ENCODE data around the gene SDHB. TPM values are rescaled to one million over a fixed set of nuclear protein-coding genes. Genes with fewer than 3 reads are reported as not detected.

Gene SDHB
- total RNA-seq, 1 experiment from 2014 or later: 70.1 TPM

DNA sequence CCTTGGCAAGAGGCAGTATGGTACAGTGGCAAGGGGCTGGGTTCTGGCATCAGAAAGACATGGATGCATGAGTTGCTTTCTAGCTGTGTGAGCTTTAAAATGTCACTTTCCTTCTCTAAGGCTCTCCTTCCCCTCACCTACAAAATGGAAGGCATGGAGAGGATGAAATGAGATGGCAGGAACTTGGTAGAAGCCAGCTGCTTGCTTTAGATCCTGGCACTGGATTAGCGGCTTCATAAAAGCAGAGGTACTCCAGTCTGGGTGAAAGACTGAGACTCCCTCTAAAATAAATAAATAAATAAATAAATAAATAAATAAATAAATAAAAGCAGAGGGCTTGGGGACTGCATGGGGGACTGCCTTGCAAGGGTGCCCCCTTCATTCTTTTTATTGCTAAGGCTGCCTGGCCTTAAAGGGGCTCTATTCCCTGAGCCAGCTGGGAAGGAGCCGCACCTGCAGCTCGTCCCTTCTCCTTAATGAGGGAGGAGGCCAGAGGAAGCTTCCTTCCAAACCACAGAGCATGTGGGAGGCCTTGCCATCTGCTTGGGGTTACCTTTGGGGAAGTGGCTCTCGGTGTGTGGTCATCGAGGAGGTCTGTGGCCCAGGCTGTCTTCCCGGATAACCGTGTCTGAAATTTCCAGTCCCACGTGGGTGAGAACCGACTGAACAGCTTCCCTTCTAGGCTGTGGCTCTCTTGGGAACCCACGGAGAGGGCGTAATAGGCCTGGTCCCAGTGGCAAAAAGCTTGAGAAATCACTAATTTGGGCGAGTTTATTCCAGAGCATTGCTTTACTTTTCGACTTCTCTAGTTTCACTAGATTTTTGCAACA lies 40.1 kb downstream of the SDHB start:
- H3K27ac Mint-ChIP-seq (ENCODE audit: unreplicated experiment): no peak overlapping the region
- TF ChIP-seq, protein P1, sequence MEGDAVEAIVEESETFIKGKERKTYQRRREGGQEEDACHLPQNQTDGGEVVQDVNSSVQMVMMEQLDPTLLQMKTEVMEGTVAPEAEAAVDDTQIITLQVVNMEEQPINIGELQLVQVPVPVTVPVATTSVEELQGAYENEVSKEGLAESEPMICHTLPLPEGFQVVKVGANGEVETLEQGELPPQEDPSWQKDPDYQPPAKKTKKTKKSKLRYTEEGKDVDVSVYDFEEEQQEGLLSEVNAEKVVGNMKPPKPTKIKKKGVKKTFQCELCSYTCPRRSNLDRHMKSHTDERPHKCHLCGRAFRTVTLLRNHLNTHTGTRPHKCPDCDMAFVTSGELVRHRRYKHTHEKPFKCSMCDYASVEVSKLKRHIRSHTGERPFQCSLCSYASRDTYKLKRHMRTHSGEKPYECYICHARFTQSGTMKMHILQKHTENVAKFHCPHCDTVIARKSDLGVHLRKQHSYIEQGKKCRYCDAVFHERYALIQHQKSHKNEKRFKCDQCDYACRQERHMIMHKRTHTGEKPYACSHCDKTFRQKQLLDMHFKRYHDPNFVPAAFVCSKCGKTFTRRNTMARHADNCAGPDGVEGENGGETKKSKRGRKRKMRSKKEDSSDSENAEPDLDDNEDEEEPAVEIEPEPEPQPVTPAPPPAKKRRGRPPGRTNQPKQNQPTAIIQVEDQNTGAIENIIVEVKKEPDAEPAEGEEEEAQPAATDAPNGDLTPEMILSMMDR (IDR thresholded peaks at IDR 0.05; ENCODE audit: unreplicated experiment): no peak
- CTCF ChIA-PET: no interaction called here
- peaks cover 9% of the 10 kb centered on the region for H3K4me1 Mint-ChIP-seq (ENCODE audit: low read depth, unreplicated experiment)
- no peak for DNase-seq
- peaks cover 6% of the 10 kb centered on the region for H3K36me3 Mint-ChIP-seq (ENCODE audit: insufficient read depth, unreplicated experiment)
- intact Hi-C loops (cut with micrococcal nuclease; ENCODE audit: unreplicated experiment): no loop called here
- no peaks in the 10 kb centered on the region for H3K27me3 Mint-ChIP-seq (ENCODE audit: unreplicated experiment)
- no TSS peak for BruUV-seq (replicated peaks)
- no peaks in the 10 kb centered on the region for H3K9me3 Mint-ChIP-seq (ENCODE audit: low read depth, unreplicated experiment)
- no peak overlapping the region for H3K4me3 Mint-ChIP-seq (ENCODE audit: low read depth, unreplicated experiment)

DNA sequence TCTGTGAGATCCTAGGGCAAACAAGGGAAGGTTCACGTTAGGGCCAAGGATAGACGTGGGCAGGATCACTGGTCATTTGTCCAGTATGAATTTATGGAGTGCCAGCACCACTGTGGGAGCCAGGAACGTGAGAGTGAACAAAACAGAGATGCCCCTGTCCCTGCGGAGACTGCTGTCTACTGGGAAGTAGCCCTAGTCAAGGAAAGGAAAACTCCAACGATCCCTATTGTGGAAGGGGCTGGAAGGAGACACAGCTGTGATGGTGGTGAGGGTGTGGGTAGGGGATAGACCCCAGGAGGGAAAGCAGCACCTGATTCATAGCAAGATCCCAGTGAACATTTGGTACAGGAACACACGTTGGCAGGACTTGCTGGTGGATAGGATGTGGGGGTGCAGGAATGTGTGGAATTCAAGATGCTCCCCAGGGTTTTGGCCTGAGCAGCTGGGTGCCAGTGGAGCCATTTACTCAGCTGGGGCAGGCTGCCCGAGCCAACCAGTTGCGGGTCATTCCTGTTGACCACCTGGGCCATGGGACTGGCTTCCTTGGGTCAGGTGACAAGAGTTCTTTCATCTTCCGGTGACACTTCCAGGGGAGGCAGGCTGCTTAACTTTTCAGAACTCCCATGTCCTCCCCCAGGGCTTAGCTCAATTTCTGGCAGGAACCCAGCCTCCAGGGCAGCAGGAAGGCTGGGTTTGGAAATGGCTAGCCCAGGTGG lies 40.9 kb downstream of the SDHB start:
- Mint-ChIP-seq H3K4me3 (ENCODE audit: low read depth, unreplicated experiment) (peak overlapping the region; percentile 70), H3K4me1 (ENCODE audit: low read depth, unreplicated experiment) (peaks cover 9% of the 10 kb centered on the region), H3K27me3 (ENCODE audit: unreplicated experiment) (no peaks in the 10 kb centered on the region), H3K27ac (ENCODE audit: unreplicated experiment) (no peak overlapping the region), H3K9me3 (ENCODE audit: low read depth, unreplicated experiment) (no peaks in the 10 kb centered on the region), H3K36me3 (ENCODE audit: insufficient read depth, unreplicated experiment) (peaks cover 6% of the 10 kb centered on the region)
- intact Hi-C loops (cut with micrococcal nuclease; ENCODE audit: unreplicated experiment): no loop called here
- TF ChIP-seq, protein P1 (IDR thresholded peaks at IDR 0.05; ENCODE audit: unreplicated experiment): no peak
- no TSS peak for BruUV-seq (replicated peaks)
- DNase-seq: no peak
- CTCF ChIA-PET: no interaction called here

DNA sequence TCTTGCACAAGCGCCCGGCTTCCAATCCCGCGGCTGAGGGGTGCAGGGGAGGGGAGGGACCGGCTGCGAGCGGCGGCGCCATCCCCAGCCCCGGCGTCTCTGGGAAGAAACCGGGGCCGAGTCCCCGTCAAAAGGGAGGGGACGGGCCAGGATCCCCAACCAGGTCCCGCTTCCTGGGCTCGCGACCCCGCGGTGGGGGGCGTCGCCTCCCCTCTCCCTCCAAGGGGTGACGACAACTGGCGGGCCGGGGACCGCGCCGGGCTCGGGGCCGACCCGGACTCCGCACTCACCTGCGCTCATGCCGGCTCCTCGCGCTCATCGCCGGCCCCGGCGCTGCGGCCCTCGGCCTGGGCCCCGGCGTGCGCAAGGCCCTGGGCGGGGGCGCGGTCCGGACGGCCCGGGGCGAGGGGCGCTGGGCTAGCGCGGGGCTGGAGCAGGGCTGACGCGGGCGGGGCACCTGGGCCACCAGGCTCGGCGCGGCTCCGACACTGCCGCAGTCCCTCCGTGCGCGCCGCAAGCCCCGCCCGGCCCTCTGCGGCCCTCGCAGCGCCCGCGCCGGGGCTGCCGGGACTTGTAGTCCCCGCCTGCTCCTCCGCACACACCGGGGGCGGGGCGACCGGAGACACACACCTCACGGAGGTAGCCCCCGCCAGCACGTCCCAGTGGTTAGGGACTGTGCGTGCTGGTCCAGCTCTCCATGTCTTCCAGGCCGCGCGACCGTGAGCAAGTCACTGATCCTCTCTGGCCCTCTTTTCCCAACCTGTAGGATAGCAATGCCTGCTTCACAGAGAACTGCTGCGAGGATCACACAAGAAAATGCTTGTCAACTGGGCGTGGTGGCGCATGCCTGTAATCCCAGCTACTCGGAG lies 42.2 kb downstream of the SDHB start, which contains the start of gene ATP13A2:
Gene ATP13A2, minus strand, starts transcription at position 490 of the 869 bp plus-strand sequence. Its CDS starts 190 bp downstream, at position 300.
- TF ChIP-seq, protein P1 (IDR thresholded peaks at IDR 0.05; ENCODE audit: unreplicated experiment): no peak
- H3K4me3 Mint-ChIP-seq (ENCODE audit: low read depth, unreplicated experiment): peak within 1 kb of the TSS; percentile 70
- no peaks in the 10 kb centered on the region for H3K9me3 Mint-ChIP-seq (ENCODE audit: low read depth, unreplicated experiment)
- H3K27me3 Mint-ChIP-seq (ENCODE audit: unreplicated experiment): no peaks in the 10 kb centered on the region
- no TSS peak for BruUV-seq (replicated peaks)
- H3K36me3 Mint-ChIP-seq (ENCODE audit: insufficient read depth, unreplicated experiment): peaks cover 6% of the 10 kb centered on the region
- DNase-seq: peak; percentile 85
- H3K27ac Mint-ChIP-seq (ENCODE audit: unreplicated experiment): no peak within 1 kb of the TSS
- intact Hi-C loops (cut with micrococcal nuclease; ENCODE audit: unreplicated experiment): no loop called here
- peaks cover 9% of the 10 kb centered on the region for H3K4me1 Mint-ChIP-seq (ENCODE audit: low read depth, unreplicated experiment)
- CTCF ChIA-PET: no interaction called here

DNA sequence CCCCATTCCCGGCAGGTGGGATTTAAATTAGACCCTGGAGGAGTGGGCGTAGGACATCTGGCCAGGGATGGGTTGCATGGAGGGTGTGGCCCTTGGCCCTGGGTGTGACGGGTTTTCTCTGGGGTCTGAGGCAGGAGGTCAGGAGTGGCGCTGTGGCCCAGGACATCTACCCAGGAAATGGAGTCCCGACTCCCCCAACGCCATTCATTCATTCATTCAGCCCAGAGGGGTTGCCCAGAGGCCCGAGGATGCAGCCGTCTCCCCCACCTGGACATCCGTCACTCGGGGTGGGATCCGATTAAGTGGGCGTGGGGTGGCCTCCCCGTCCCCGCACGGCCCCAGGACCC lies 42.8 kb downstream of the SDHB start:
- intact Hi-C loops (cut with micrococcal nuclease; ENCODE audit: unreplicated experiment): no loop called here

More for the DNA sequence above, 42.8 kb downstream of the SDHB start:
- TF ChIP-seq, protein P1 (IDR thresholded peaks at IDR 0.05; ENCODE audit: unreplicated experiment): no peak
- peak overlapping the region; percentile 70 for H3K4me3 Mint-ChIP-seq (ENCODE audit: low read depth, unreplicated experiment)
- H3K27ac Mint-ChIP-seq (ENCODE audit: unreplicated experiment): no peak overlapping the region
- CTCF ChIA-PET: no interaction called here
- H3K36me3 Mint-ChIP-seq (ENCODE audit: insufficient read depth, unreplicated experiment): peaks cover 6% of the 10 kb centered on the region
- DNase-seq: no peak
- no peaks in the 10 kb centered on the region for H3K27me3 Mint-ChIP-seq (ENCODE audit: unreplicated experiment)
- peaks cover 9% of the 10 kb centered on the region for H3K4me1 Mint-ChIP-seq (ENCODE audit: low read depth, unreplicated experiment)
- no TSS peak for BruUV-seq (replicated peaks)
- no peaks in the 10 kb centered on the region for H3K9me3 Mint-ChIP-seq (ENCODE audit: low read depth, unreplicated experiment)
